ENCODE measurements around the gene PGP.
A peak's percentile ranks its signal among the peaks of the same experiment; 100 is the strongest.

The PGP gene

GRCh38 chr16:2174396-2175131 lies 40.1 kb downstream of the PGP start:
- DNase-seq (ENCODE audit: low spot score) = no peak

GRCh38 chr16:2173916-2174315 lies 40.7 kb downstream of the PGP start:
- H3K4me3 ChIP-seq = no peak overlapping the region
- no peak for DNase-seq (ENCODE audit: low spot score)
- H3K27ac ChIP-seq = no peak overlapping the region
- no peak for TF ChIP-seq CTCF (IDR thresholded peaks at IDR 0.05)

More at GRCh38 chr16:2174396-2175131, 40.1 kb downstream of the PGP start:
- H3K4me3 ChIP-seq = no peak overlapping the region
- no peak for TF ChIP-seq CTCF (IDR thresholded peaks at IDR 0.05)
- H3K27ac ChIP-seq = no peak overlapping the region

- no peak for TF ChIP-seq CTCF (IDR thresholded peaks at IDR 0.05)
- no peak overlapping the region for H3K27ac ChIP-seq
- DNase-seq (ENCODE audit: low spot score) = no peak
- no peak overlapping the region for H3K4me3 ChIP-seq
Observed at GRCh38 chr16:2173366-2173765, 41.3 kb downstream of the PGP start.

GRCh38 chr16:2172688-2173335 lies 41.8 kb downstream of the PGP start:
- Histone ChIP-seq H3K27ac (no peak overlapping the region), H3K4me3 (no peak overlapping the region)
- no peak for DNase-seq (ENCODE audit: low spot score)
- TF ChIP-seq CTCF (IDR thresholded peaks at IDR 0.05) = no peak

- Histone ChIP-seq H3K4me3 (no peak overlapping the region), H3K27ac (no peak overlapping the region)
- no peak for DNase-seq (ENCODE audit: low spot score)
- no peak for TF ChIP-seq CTCF (IDR thresholded peaks at IDR 0.05)
Observed at GRCh38 chr16:2171601-2172178, 43.0 kb downstream of the PGP start.

GRCh38 chr16:2170587-2171435 lies 43.8 kb downstream of the PGP start:
- peak overlapping the region; percentile 54 for H3K4me3 ChIP-seq

More at GRCh38 chr16:2170587-2171435, 43.8 kb downstream of the PGP start:
- TF ChIP-seq CTCF (IDR thresholded peaks at IDR 0.05) = no peak
- H3K27ac ChIP-seq = peak overlapping the region in 1 of 2 donors; percentile 56
- DNase-seq (ENCODE audit: low spot score) = no peak
